Esophagus squamous epithelium (tissue), 4 donors: Measurements from ENCODE around the gene PAXX.

Source experiments
- CTCF ChIP-seq, 6 experiments: fragments of 450-650 bp in 4 of 6; fragments of 200-600 bp in 2 of 6; sonication (generic) in 2 of 6; IDR thresholded peaks; one replicate each; pipeline ENCODE4 v1.5.1; 2016 to 2019; ENCODE audit warnings: antibody characterized with exemption in 6 of 6, mild to moderate bottlenecking in 4 of 6, moderate library complexity in 4 of 6
- POLR2A ChIP-seq, 4 donors: fragments of 450-650 bp; IDR thresholded peaks; one replicate each; pipeline ENCODE4 v1.6.1; 2017; ENCODE audit warnings: antibody characterized with exemption in 4 of 4, mild to moderate bottlenecking in 4 of 4, moderate library complexity in 3 of 4

- no peak for TF ChIP-seq CTCF (IDR thresholded peaks at IDR 0.05)
- no peak for TF ChIP-seq POLR2A (IDR thresholded peaks at IDR 0.05)
These were observed 35.4 kb downstream of the PAXX start, which contains the start of gene ABCA2 for GRCh38 chr9:137027369-137028262.
